ENCODE measurements around the gene PIP5KL1.
A peak's percentile ranks its signal among the peaks of the same experiment; 100 is the strongest.

The PIP5KL1 gene, protein sequence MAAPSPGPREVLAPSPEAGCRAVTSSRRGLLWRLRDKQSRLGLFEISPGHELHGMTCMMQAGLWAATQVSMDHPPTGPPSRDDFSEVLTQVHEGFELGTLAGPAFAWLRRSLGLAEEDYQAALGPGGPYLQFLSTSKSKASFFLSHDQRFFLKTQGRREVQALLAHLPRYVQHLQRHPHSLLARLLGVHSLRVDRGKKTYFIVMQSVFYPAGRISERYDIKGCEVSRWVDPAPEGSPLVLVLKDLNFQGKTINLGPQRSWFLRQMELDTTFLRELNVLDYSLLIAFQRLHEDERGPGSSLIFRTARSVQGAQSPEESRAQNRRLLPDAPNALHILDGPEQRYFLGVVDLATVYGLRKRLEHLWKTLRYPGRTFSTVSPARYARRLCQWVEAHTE

DNA sequence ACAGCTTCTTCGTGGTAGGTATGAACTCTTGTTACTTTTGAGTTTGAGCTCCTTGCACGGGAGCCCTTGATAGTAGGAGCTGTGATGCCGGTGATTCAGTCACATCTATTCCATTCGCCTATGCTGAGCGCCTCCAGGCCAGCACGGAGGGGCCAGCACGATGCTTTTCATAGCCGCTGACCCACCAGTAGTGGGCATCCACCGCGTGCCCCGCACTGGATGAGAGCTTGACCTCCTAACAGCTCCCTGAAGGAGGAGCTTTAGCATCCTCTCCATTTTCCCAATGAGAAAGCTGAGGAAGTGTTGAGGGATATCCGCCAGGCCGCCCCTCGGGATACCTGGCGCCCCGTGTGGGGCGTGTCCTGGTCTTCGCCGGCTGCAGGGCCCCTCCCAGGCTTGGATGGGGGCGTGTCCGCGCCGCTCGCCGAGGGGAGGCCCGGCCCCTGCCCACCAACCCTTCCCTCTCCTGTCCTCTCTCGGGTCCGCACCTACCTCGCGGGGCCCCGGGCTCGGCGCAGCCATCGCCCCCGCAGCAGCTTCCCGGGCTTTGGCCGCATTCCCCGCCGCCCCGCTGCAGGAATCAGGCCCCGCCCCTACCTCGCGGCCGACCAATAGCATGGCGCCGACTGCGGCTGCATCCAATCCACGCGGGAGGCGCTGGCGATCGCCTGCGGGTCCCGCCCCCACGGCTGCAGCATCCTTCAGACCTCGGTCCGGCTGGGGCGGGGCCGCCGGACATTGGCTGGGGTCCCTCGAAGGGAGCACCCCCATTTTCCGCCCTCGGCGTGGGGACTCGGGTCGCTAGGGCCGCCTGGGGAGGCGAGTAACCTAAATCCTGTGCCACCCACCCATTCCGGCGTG is at the start of gene PIP5KL1:
PIP5KL1 (minus strand) TSS at position 547 of the 861 bp plus-strand sequence; CDS start at position 522, 25 bp downstream.
- peak; percentile 64 for DNase-seq (ENCODE audit: low spot score)

- peak; percentile 55 for DNase-seq (ENCODE audit: low spot score)
These were observed 49.6 kb upstream of the PIP5KL1 start for GRCh38 chr9:127980060-127980705.

GRCh38 chr9:127979333-127980059 is 48.9 kb upstream of the PIP5KL1 start:
- DNase-seq (ENCODE audit: low spot score): no peak

DNA sequence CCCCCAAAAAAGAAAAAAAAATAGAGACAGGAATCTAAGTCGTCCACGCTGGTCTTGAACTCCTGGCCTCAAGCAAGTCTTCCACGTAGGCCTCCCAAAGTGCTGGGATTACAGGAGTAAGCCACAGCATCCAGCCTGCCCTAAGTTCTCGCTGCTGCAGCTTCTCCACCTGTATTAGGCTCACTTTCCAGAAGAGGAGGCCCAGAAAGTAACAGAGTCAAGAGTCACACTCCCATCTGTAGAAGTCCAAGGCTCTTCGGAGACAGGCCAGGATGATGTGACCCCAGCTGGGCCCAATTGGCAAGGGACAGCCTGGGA is 48.4 kb upstream of the PIP5KL1 start:
- no peak for DNase-seq (ENCODE audit: low spot score)

- DNase-seq (ENCODE audit: low spot score): no peak
These were observed 47.5 kb upstream of the PIP5KL1 start for GRCh38 chr9:127977884-127978647.

DNA sequence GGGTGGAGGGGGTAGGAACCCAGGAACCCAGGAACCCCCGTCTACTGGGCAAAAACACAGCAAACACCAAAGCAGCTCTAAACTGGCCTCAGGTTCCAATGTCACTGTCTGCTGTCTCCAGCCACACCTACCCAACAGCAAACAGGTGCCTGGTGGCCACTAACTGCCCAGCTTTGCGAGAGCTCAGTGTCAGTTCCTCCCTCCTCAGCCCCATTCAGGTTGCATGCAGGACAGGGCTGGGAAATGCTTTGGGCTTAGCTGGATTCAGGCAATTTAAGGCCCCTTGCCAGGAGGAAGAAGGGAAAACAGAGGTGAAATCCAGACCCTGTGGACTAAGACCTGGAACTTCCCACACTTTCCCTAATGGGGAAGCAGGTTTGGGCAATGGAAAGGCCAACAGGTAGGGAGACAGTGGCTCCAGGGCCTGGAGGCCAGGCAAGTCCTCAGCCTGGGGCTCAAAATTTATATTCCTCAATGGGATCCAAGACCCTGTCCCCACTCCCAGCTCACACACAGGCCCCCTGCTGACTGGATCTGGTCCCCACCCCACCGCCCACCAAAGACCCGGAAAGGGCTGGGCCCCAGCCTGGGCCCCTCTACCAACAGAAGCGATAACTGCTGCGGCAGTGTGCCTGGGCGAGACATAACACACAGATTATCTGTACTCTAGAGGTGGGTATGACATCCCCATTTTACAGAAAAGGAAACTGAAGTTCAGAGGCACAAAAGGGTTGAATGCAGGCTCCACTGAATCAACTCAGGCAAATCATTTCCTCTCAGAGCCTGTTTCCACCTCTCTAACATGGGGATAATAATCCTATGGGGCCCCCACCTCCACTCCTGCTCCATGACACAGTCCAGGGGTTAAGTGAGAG is 46.7 kb upstream of the PIP5KL1 start:
- DNase-seq (ENCODE audit: low spot score): no peak

DNA sequence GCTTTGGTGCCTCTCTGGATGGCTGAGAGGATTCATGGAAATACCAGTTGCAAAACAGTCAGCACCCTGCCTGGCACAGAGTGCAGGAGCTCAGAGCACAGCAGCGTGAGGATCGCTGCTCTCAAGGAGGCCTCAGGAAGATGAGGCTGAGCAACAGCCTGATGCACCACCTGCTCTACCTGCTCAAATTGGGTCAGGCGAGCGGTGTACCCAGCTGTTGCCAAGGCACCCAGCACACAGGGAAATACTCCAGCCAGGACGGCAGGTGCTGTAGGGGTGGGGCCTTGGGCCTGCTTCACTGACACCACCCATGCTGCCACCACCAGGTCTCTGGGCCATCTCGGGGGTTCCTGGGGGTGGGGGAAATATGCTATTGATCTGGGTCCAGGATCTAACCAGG is 45.9 kb upstream of the PIP5KL1 start:
- DNase-seq (ENCODE audit: low spot score): no peak

DNA sequence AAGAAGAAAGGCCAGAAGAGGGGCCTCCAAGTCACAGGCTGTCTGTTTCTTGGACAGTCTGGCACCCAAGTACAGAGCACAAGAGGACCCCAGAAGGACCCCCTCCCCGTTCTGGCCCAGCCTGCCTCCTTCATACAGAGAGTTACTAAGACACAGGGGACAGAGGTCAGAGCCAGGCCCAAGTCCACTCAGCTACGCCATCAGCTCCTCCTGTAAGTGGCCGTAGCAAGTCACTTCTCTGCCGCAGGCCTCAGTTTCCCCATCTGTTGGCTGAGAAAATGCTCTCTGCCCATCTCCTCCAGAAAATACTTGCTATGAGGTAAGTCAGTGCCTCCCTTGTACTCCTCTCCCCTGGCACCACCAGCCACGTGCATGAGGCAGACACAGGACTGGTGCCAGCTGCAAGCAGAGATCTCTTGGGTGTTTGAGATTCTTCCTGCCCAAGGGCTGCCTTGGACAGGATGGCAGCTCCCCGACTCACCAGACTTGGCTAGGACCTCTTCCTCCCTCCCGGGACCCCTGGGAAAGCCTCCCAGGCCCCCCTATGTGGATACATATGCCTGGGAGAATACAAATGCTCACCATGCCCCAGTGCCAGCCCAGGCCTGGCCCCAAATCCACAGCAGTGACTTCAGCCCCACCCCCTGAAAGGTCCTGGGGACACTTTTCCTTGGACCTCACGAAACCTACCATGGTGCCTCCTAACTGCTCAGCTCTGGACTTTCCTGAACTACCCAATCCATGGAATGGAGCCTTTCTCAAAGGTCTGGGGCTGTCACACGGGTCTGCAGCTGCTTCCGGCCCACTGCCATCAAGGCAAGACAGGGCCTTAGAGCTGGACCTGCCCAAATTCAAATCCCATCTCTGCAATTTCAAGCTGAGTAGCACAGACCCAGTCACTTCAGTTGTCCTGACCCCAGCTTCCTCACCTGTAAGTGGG is 45.1 kb upstream of the PIP5KL1 start:
- no peak for DNase-seq (ENCODE audit: low spot score)

DNA sequence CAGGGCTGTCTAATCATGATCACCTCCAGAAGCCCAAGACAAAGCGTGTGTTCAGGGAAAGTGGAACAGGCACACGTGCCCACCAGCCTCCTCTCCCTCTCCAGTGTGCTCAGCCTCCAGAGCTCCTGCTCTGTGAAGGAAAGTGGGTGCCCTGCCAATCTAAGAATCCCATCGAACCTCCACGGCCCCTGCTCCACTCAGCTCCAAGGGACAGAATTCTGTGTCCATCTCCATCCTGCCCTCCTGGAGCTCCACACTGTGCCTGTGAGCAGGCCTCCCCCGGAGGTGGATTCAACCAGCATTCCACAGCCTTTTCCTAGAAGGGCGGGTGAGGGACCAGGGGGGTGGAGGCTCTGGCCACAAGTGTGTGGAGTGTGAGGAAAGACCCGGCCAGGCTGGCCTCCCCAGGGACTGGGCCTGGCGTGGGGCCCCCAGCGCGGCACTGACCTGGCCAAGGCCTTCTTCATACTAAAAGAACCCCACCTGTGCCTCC is 44.2 kb upstream of the PIP5KL1 start:
- no peak for DNase-seq (ENCODE audit: low spot score)

GRCh38 chr9:127974001-127974768 is 43.6 kb upstream of the PIP5KL1 start:
- DNase-seq (ENCODE audit: low spot score): no peak

- no peak for DNase-seq (ENCODE audit: low spot score)
These were observed 42.8 kb upstream of the PIP5KL1 start for GRCh38 chr9:127973169-127974000.

GRCh38 chr9:127972236-127972871 is 41.8 kb upstream of the PIP5KL1 start:
- DNase-seq (ENCODE audit: low spot score): no peak

DNA sequence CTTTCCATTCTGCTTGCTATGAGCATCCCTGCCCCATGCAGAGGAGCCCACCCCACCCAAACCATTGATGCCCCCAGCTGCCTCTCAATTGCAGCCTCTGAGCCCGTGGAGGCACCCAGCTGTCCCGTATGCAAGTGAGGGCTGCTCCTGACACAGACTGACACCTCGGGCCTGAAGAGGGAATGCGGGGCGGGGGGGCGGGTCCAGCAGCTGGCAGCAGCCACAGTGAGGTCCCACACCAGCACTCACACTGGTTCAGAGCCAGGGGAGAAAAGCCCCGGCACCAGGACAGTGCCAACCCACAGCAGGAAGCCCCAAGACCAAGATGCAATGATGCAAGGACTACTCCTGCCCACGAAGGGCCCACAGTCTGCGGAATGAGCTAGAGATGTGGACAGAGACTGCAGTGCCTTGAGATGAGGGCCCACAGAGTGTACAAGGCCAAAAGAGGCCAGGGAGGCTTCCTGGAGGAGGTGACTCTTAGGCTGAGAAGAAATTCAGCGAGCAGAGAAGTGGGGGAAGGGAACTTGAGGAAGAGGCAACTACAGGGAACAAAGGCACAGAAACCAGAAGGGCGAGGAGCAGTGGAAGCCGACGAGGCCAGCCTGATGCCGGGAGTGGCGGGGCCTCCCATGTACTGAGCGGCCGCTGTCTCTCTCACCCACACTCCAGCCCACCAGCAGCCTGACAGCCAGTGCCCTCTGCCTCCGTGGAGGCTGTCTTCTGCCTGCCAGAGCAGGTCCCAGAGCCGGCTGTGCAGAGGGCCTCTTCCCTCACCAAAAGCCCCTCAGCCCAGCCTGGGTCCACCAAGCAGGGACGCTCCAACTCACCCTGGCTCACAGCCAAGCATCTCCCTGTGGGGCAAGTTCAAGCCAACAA is 41.0 kb upstream of the PIP5KL1 start:
- no peak for DNase-seq (ENCODE audit: low spot score)

DNA sequence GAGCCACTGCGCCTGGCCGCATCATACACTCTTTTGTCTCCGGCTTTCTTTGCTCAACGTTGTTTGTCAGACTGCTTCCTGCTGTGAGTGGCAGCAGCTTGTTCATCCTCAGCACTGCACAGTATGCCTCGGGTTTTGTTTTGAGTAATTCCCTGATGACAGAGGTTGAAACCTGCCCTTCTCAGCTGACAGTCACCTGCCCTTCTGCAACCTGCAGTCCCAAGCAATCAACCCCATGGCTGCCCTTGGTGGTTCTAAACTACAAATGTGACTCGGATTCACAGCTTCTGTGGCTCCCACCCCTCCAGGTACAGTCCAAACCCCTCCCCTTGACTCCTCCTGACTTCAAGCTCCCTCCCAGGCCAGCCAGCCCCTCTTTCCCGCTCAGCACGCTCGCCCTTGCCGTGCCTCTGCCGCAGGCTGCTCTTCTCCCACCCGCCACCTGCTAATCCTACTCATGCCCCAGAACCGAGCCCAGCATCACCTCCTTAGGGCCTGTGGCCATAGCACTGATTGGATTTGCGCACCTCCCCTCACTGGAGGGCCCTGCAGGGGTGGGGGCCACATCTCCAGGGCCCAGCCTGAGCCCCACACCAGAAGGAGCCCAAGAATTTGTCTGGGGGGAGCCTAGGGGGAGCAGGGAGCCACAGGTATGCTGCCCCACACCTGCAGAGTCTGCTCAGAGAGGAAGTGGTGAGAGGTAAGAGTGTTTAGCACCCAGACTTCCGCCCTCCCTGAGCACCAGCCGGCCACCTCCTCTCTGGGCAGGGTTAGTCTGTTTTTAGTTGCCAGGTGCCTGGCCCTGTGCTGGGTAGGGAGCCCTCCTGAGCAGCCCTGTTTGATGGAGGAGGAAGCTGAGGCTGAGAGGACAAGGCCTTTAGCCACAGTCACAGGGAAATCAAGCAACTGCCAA is 40.1 kb upstream of the PIP5KL1 start:
- DNase-seq (ENCODE audit: low spot score): no peak

Data from LoVo (cell line).